Body of pancreas (tissue), 4 donors: ENCODE results near the gene MAPK8.

Experiments used
- CTCF ChIP-seq, 7 experiments: fragments of 450-650 bp in 4 of 7; fragments of 200-600 bp in 3 of 7; sonication (generic) in 3 of 7; IDR thresholded peaks; one replicate each; pipeline ENCODE4 v1.5.1; 2016 to 2019; ENCODE audit warnings: antibody characterized with exemption in 7 of 7
- POLR2A ChIP-seq, 3 donors: fragments of 450-650 bp; IDR thresholded peaks; one replicate each; pipeline ENCODE4 v1.6.1; 2016; ENCODE audit warnings: antibody characterized with exemption in 3 of 3, mild to moderate bottlenecking in 2 of 3

- TF ChIP-seq CTCF (IDR thresholded peaks at IDR 0.05), result no peak
- no peak for TF ChIP-seq POLR2A (IDR thresholded peaks at IDR 0.05)
Measured at GRCh38 chr10:48378675-48379074, 72.2 kb downstream of the MAPK8 start.
